Measurements from ENCODE around the gene DDIT4L. TPM values are rescaled to one million over a fixed set of nuclear protein-coding genes. Genes with fewer than 3 reads are reported as not detected.

Gene DDIT4L
- total RNA-seq, 1 experiment from 2014 or later = 2.1 TPM

GRCh38 chr4:100224721-100225120, 34.5 kb upstream of the DDIT4L start:
- Histone ChIP-seq H3K23me2 (ENCODE audit: insufficient read length, low read depth, low read length, poor library complexity, severe bottlenecking) (no peaks in the 10 kb centered on the region), H4K5ac (ENCODE audit: insufficient read length, low read depth, low read length) (no peak overlapping the region), H4K8ac (replicated peaks; ENCODE audit: insufficient read length, low read depth, low read length) (no peak overlapping the region), H3T11ph (ENCODE audit: low read length) (no peak overlapping the region), H3K27me3 (ENCODE audit: insufficient read depth, low read length) (no peaks in the 10 kb centered on the region), H3K9ac (ENCODE audit: extremely low read depth, insufficient read length, low read length) (no peak overlapping the region), H3K4me2 (ENCODE audit: insufficient read depth, insufficient read length, low read length) (no peak overlapping the region), H2AK5ac (ENCODE audit: insufficient read length, low read length) (no peak overlapping the region), H3K9me3 (ENCODE audit: control insufficient read depth, low read depth, low read length) (peaks cover 13% of the 10 kb centered on the region), H4K20me1 (ENCODE audit: control insufficient read depth, insufficient read depth, insufficient read length) (no peaks in the 10 kb centered on the region), H2BK5ac (ENCODE audit: insufficient read length, low read length) (no peak overlapping the region), H3K79me2 (ENCODE audit: insufficient read depth, low read length) (no peaks in the 10 kb centered on the region), H3K79me1 (ENCODE audit: insufficient read depth, low read depth, low read length, poor library complexity, severe bottlenecking) (no peaks in the 10 kb centered on the region), H3K4me1 (ENCODE audit: insufficient read depth, low read length) (no peaks in the 10 kb centered on the region), H3K18ac (ENCODE audit: insufficient read length, low read depth, low read length) (no peak overlapping the region), H4K91ac (ENCODE audit: insufficient read length, low read depth, low read length) (no peak overlapping the region), H2AFZ (ENCODE audit: low read length) (no peak overlapping the region), H2BK120ac (ENCODE audit: low read depth, low read length, poor library complexity, severe bottlenecking) (no peak overlapping the region), H3K27ac (ENCODE audit: insufficient read length, low read depth, low read length) (no peak overlapping the region), H2BK12ac (ENCODE audit: insufficient read length, low read depth, low read length) (no peak overlapping the region), H2BK20ac (ENCODE audit: low read depth, low read length, poor library complexity, severe bottlenecking) (no peak overlapping the region), H3K56ac (ENCODE audit: insufficient read length, low read depth, low read length) (no peak overlapping the region), H3K23ac (ENCODE audit: insufficient read length, low read depth, low read length) (no peak overlapping the region), H3K14ac (ENCODE audit: insufficient read depth, low read length) (no peak overlapping the region), H3K4ac (ENCODE audit: low read depth, low read length) (no peak overlapping the region), H2BK15ac (ENCODE audit: low read depth, low read length) (no peak overlapping the region)
- Mint-ChIP-seq H3K36me3 (ENCODE audit: insufficient read depth in 1 of 3, low read depth in 3 of 3) (peaks cover 15 to 38% (median 20%) of the 10 kb centered on the region in 3 experiments), H3K9me3 (peaks cover 31 to 44% of the 10 kb centered on the region in 2 experiments), H3K4me3 (no peak overlapping the region; a peak in 1 of 5 replicates), H3K27ac (no peak overlapping the region), H3K27me3 (ENCODE audit: low read depth) (peaks cover 1% of the 10 kb centered on the region; the same call in 1 of the 2 replicates), H3K4me1 (peaks cover 2 to 5% of the 10 kb centered on the region in 2 experiments; a peak in 2 of 4 replicates)
- TF ChIP-seq, protein P1, sequence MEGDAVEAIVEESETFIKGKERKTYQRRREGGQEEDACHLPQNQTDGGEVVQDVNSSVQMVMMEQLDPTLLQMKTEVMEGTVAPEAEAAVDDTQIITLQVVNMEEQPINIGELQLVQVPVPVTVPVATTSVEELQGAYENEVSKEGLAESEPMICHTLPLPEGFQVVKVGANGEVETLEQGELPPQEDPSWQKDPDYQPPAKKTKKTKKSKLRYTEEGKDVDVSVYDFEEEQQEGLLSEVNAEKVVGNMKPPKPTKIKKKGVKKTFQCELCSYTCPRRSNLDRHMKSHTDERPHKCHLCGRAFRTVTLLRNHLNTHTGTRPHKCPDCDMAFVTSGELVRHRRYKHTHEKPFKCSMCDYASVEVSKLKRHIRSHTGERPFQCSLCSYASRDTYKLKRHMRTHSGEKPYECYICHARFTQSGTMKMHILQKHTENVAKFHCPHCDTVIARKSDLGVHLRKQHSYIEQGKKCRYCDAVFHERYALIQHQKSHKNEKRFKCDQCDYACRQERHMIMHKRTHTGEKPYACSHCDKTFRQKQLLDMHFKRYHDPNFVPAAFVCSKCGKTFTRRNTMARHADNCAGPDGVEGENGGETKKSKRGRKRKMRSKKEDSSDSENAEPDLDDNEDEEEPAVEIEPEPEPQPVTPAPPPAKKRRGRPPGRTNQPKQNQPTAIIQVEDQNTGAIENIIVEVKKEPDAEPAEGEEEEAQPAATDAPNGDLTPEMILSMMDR (conservative IDR thresholded peaks at IDR 0.05) = no peak
- DNase-seq = no peak
